ENCODE results near the gene MAN2A1.

Gene MAN2A1

GRCh38 chr5:109709225-109709624 lies 19.5 kb downstream of the MAN2A1 start:
- DNase-seq, result no peak

GRCh38 chr5:109711673-109712072 lies 21.9 kb downstream of the MAN2A1 start:
- DNase-seq, result no peak

GRCh38 chr5:109713453-109713852 lies 23.7 kb downstream of the MAN2A1 start:
- DNase-seq, result no peak

- DNase-seq, result no peak
Measured at GRCh38 chr5:109714592-109714991, 24.9 kb downstream of the MAN2A1 start.

- no peak for DNase-seq
Measured at GRCh38 chr5:109718216-109718615, 28.5 kb downstream of the MAN2A1 start.

DNA sequence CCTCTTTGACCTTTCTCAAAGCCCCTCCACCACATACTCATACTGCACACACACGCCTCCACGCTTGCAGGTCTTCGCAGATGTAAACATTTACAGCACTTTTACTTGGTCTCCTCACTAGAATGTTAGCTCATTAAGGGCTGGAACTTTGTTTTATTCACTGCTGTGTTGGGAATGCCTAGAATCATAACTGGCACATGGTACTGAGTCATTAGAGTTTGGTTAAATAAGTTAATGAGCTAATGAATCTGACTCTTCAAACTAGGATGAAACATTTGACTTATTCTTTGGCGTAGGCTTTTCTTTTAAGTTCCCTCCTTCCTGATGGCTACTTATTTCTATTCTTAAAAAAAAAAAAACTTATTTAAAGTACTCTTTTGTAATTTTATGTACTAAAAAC lies 28.9 kb downstream of the MAN2A1 start:
- DNase-seq, result no peak

- no peak for DNase-seq
Measured at GRCh38 chr5:109719978-109720377, 30.3 kb downstream of the MAN2A1 start.

DNA sequence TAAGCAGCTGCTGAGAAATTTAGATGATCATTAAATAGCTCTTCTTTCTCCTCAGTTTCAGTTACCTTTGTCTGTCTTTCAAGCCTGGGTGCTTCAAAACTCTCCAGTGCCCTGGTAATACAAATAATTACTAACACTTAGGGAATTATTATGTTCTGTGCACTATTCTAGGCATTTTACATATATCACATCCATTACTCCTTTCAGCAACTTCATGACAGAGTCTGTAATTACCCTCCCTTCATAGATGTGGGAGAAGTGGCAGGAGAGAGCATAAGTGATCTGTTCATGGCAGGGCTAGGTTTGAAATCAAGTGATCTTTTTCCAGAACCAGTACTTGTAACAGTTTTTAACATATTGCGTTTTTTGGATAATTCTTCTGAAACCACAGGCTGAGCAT lies 32.0 kb downstream of the MAN2A1 start:
- DNase-seq, result no peak

DNA sequence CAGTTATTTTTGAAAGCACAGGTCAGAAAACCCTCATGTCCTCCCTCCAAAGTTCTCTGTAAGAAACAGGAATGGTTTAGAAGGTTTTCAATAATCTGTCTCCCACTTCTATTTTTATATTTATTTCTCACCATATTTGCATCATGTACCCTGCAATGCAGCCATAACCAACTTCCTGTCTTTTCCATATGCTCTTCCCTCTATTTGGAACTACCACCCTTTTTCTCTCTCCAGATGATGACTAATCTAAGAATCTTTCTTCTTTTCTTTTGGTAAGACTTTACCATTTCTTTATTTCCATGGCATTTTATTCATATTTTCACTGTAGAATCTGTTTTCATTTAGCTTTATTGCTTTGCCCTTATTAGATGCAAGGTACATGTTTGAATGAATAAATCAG lies 33.9 kb downstream of the MAN2A1 start:
- DNase-seq, result no peak

GRCh38 chr5:109725135-109725534 lies 35.4 kb downstream of the MAN2A1 start:
- DNase-seq, result no peak

- no peak for DNase-seq
Measured at GRCh38 chr5:109739741-109740728, 50.3 kb downstream of the MAN2A1 start.

DNA sequence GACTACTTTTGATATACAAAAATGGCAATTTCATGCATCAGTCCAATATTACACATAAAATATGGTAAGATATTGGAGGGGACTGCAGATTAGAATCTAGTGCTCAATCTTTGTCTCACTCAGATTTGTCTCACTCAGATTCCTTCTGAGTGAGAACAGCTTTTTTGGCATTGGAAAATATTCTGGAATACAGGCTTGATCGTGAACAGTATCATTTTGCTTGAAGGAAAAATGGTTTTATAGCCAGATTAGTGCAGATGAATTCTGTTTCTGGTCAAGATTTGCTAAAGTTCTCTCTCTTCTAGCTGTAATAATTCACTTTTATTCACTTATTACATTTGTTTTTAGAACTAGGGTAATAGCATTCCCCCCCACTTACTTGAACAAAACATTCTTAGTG lies 51.2 kb downstream of the MAN2A1 start:
- no peak for DNase-seq

DNA sequence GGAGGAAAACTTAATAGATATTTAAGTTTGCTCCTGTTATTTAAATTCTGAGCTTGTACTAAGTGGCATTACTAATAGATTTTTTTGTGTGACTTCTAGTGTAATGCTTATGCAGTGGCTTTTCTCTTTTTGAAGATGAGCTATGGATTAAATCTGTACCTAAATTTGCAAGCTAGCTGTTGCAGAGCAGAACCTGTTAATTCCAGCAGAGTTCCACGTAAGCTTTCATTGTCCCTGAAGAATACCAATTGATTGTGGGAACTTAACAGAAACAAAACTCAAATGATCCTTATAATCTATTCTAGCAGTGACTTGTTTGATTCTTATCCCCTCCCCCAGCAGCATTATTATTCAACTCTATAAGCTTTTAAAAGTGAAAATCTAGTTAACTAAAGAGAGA lies 51.7 kb downstream of the MAN2A1 start:
- no peak for DNase-seq

- DNase-seq, result no peak
Measured at GRCh38 chr5:109743041-109743531, 53.4 kb downstream of the MAN2A1 start.

DNA sequence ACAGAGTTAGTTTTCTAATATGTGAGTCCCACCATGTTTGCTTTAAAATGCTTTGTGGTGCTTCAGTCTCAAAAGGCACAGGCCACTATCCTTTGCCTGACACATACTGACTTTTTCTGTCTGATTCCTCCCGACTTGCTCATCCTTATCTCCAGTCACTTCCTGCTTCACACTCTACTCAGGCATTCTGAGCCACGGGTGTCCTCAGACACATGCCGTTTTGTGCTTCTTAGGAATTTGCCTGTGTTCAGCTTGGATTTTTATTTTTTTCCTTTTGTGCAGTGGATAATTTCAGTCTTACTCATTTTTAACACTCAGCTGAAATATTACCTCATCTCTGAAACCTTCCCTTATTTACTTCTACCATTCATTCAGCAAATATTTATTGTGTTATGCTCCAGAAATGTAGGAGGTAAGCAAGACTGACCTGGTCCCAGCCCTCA lies 54.1 kb downstream of the MAN2A1 start:
- DNase-seq, result no peak

DNA sequence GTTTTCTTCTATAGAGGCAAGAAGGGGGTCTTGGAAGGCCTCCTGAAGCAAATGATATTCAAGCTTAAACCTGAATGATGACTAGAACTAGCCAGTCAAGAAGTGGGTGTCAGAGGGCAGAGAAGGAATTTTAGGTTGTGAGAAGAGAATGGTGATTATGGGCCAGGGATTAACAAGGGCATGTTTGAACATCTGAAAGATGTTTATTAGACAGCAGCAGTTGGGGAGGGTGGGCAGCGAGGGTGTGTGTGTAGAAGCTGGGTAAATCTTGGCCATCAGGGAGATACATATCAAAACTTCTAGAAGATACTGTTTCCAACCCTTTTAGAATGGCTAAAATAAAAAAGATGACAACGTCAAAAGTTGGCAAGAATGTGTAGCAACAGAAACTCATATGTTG lies 54.5 kb downstream of the MAN2A1 start:
- DNase-seq, result no peak

DNA sequence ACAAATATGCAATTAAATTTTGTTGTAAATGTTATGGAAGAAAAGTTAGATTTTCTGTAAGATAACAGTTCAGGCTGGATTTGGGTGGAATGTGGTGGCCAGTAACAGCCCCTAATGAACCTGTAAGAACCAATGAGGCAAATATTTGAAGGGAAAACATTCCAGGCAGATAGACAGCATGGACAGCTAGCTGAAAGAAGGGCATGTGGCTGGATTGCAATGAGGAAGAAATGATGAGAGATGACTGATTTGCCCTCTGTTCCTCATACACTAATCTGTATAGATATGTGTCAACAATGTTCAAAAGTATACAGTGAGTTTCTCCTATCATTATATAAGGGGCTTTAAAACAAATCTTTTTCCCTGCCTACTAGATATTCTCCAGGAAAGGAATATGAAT lies 58.8 kb downstream of the MAN2A1 start:
- DNase-seq, result no peak

DNA sequence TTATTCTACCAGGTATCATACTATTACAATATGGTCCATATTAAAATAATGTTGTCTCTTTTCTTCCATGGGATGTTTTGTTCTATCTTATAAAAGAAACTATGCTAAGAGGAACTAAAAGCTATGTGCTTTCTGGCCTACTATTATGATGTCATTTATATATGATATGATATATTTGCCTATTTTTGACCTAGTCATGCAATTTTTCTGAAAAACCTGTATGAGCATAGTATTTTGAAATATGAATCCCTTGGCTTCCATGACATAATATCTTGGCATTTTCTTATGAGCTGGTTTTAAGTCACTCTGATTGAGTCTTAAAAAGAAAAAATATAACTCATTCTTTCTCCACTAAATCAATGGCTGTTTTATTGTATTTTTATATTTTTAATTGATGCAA lies 60.7 kb downstream of the MAN2A1 start:
- no peak for DNase-seq

GRCh38 chr5:109753279-109753678 lies 63.6 kb downstream of the MAN2A1 start:
- DNase-seq, result no peak

GRCh38 chr5:109754319-109754718 lies 64.6 kb downstream of the MAN2A1 start:
- DNase-seq, result no peak

- no peak for DNase-seq
Measured at GRCh38 chr5:109755761-109756160, 66.0 kb downstream of the MAN2A1 start.

DNA sequence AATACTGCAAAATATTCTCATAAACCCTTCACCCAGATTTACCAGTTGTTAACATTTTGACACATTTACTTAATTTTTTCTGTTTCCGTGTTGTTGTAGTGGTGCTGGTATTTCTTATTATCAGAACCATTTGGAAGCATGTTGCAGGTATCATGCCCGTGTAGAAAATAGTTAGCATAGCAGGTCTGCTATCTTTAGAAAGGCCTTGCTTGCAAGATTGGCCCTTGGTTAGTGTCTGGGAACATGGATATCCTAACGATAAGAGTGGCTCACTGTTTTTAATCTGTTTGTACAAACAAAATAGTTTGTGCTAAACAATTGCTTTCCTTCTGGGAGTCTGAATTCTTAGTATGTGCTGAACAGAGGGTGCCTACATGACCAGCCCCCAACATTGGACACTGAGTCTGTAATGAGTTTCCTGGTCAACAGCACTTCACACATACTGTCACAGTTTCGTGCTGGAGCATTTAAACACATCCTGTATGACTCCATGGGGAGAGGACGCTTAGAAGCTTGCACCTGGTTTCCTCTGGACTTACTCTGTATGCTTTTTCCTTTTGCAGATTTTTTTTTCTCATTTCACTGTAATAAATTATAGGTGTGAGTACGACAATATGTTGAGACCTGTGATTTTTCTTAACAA lies 66.9 kb downstream of the MAN2A1 start:
- no peak for DNase-seq

- no peak for DNase-seq
Measured at GRCh38 chr5:109757490-109757889, 67.8 kb downstream of the MAN2A1 start.

GRCh38 chr5:109759306-109759705 lies 69.6 kb downstream of the MAN2A1 start:
- no peak for DNase-seq
